Activated T-cell treated with anti-CD3 and anti-CD28 coated beads, Interleukin-2, amount 50 U/mL, for 4 hours (primary cell): Measurements from ENCODE around the gene LRRC75A. TPM values are rescaled to one million over a fixed set of nuclear protein-coding genes. Genes with fewer than 3 reads are reported as not detected.

ENCODE experiments used
- ATAC-seq, 2 donors: fragments of 200-7000 bp; cut with Tn5 transposase; one replicate each; pipeline ENCODE4 v1.10.0; 2021
- DNase-seq: peaks from one replicate; pipeline ENCODE4 v3.0.0-alpha.2; 2020
- H3K27me3 Mint-ChIP-seq: one replicate; pipeline ENCODE4 v1.8.0; 2021; ENCODE audit warnings: low read depth, mixed read lengths
- H3K36me3 Mint-ChIP-seq: one replicate; pipeline ENCODE4 v1.8.0; 2022; ENCODE audit warnings: mixed read lengths; ENCODE audit not compliant: insufficient read depth
- H3K4me1 Mint-ChIP-seq: one replicate; pipeline ENCODE4 v1.8.0; 2021; ENCODE audit warnings: low read depth, mixed read lengths
- H3K4me3 Mint-ChIP-seq: one replicate; pipeline ENCODE4 v1.8.0; 2021; ENCODE audit warnings: mild to moderate bottlenecking, moderate library complexity, mixed read lengths
- H3K9me3 Mint-ChIP-seq: one replicate; pipeline ENCODE4 v1.8.0; 2021; ENCODE audit warnings: mixed read lengths
- total RNA-seq, 3 donors: library from RNA; stranded (reverse); gene quantifications; one replicate each; pipeline ENCODE4 v1.2.1, GENCODE V29; 2021

Gene LRRC75A
- total RNA-seq, 3 donors from 2014 or later, result 0.84 to 0.96 (median 0.87) TPM

DNA sequence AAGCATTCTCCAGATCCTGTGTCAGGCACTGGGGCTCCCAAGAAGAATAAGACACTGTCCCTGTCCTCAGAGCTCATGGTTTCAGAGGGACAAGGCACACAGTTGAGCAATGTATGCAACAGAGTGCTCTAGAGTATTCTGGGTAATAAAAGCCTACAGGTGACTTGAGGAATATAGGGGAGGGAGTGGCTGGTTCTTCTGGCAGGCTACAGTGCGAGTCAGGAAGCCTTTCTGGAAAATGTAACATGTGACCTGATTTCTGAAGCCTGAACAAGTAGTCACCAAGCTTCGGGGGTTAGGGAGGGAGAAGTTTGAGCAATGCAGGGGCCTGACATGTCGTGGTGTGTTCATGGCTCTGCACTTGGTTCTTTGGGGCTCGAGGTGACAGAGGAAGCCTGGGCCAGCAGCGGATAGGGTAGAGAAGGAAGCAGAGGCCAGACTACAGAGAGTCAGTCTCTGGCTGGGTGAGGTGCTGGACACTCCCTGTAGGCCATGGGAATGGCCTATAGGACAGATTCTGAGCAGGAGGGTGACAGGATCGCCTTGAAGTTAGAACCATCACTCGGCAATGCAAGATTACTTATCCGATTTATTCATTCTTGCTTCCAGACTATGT lies 16.0 kb upstream of the LRRC75A start:
- ATAC-seq, result no peak
- Mint-ChIP-seq H3K36me3 (no peaks in the 10 kb centered on the region), H3K4me1 (no peaks in the 10 kb centered on the region), H3K4me3 (no peak overlapping the region), H3K9me3 (no peaks in the 10 kb centered on the region), H3K27me3 (no peaks in the 10 kb centered on the region)
- DNase-seq, result no peak

DNA sequence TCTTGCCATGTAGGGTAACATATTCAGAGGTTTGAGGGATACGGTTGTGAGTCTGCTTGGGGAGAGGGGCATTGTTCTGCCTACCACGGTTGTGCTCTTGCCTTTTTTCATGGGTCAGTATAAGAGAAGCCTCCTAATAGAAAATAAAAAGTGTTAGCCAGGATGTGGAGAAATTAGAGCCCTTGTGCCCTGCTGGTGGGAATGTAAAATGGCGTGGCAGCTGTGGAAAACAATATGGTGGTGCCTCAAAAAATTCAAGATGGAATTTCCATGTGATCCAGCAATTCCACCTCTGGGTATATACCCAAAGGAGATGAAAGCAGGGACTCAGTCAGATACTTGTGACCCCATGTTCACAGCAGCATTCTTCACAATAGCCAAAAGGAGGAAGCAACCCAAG lies 14.2 kb upstream of the LRRC75A start:
- H3K36me3 Mint-ChIP-seq, result no peaks in the 10 kb centered on the region
- H3K4me3 Mint-ChIP-seq, result no peak overlapping the region
- H3K9me3 Mint-ChIP-seq, result no peaks in the 10 kb centered on the region
- no peaks in the 10 kb centered on the region for H3K27me3 Mint-ChIP-seq
- no peak for ATAC-seq
- DNase-seq, result no peak
- no peaks in the 10 kb centered on the region for H3K4me1 Mint-ChIP-seq

DNA sequence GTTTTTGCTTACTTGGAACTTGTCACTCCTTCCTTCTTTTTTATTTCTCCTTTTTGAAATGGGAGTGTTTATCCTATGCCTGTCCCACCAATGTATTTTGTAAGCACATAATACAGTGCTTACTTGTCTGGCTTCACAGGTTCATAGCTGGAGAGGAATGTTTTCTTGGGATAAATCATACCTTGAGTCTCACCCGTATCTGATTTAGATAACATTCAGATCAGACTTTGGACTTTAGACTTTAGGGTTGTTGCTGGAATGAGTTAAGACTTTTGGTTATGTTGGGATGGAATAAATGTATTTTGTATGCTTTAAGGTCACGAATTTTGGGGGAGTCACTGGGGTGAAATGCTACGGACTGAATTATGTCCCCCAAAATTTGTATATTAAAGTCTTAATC lies 13.0 kb upstream of the LRRC75A start:
- Mint-ChIP-seq H3K4me3 (no peak overlapping the region), H3K4me1 (no peaks in the 10 kb centered on the region), H3K9me3 (no peaks in the 10 kb centered on the region), H3K27me3 (no peaks in the 10 kb centered on the region), H3K36me3 (no peaks in the 10 kb centered on the region)
- ATAC-seq (no peak), DNase-seq (no peak)

DNA sequence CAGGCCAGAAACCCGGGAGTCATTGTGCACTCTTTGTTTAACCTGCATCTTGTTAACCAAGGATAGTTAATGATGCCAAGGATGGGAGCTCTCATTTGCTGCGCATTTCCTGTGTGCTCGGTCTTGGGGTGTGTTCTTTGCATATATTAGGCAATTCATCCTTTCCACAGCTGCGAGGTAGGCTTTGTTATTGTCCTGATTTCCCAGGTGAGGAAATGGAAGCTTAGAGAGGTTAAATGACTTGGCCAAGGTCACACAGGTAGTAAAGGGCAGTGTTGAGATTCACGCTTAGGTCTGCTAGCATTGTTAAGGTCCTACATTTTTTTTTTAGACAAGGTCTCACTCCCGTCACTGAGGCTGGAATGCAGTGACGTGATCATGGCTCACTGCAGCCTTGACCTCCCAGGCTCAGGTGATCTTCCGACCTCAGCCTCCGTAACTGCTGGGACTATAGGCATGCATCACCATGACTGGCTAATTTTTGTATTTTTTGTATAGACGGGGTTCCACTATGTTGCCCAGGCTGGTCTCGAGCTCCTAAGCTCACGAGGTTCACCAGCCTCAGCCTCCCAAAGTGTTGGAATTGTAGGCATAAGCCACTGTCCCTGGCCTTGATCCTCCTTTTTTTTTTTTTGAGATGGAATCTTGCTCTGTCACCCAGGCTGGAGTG lies 5.0 kb upstream of the LRRC75A start:
- peaks cover 2% of the 10 kb centered on the region for H3K27me3 Mint-ChIP-seq

DNA sequence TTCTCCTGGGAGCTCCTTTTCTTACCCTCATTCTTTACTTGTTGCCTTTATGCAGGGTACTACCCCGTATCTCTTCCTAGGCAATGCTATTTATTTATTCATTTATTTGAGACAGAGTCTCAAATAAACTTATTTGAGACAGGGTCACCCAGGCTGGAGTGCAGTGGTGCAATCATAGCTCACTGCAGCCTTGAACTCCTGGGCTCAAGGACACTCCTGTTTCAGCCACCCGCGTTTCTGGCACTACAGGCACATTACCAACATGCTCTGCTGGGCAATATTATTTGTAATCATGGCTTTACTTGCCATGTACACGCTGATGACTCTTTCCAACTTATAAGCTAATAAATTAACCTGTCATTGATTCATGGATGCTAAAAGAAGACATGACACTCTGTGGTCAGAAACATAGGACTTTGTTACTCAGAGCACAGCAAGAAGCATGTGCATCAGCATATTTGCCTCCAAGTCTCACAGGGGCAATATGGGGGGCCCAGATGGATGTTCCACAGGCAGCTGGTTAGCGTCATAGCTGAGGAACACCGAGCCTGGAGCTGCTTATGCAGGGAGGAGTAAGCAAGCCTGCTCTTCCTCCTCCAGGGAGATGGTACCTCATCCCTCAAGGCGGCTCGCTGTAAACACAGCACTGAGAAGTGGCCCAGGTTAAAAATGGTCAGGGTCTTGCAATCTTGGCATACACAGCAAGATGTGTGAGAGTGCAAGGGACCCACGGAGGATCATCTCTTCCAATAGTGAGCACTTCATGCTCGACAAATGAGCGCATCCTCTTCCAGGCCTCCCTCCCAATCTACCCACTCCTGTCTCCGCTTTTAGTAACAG lies 4.2 kb upstream of the LRRC75A start:
- H3K36me3 Mint-ChIP-seq, result no peaks in the 10 kb centered on the region
- H3K4me1 Mint-ChIP-seq, result peaks cover 3% of the 10 kb centered on the region
- no peak for DNase-seq
- peaks cover 2% of the 10 kb centered on the region for H3K27me3 Mint-ChIP-seq
- no peak for ATAC-seq
- H3K4me3 Mint-ChIP-seq, result no peak overlapping the region
- H3K9me3 Mint-ChIP-seq, result no peaks in the 10 kb centered on the region

More for the DNA sequence above, 5.0 kb upstream of the LRRC75A start:
- H3K4me3 Mint-ChIP-seq, result no peak overlapping the region
- no peak for DNase-seq
- no peak for ATAC-seq
- no peaks in the 10 kb centered on the region for H3K36me3 Mint-ChIP-seq
- no peaks in the 10 kb centered on the region for H3K9me3 Mint-ChIP-seq
- H3K4me1 Mint-ChIP-seq, result peaks cover 3% of the 10 kb centered on the region

DNA sequence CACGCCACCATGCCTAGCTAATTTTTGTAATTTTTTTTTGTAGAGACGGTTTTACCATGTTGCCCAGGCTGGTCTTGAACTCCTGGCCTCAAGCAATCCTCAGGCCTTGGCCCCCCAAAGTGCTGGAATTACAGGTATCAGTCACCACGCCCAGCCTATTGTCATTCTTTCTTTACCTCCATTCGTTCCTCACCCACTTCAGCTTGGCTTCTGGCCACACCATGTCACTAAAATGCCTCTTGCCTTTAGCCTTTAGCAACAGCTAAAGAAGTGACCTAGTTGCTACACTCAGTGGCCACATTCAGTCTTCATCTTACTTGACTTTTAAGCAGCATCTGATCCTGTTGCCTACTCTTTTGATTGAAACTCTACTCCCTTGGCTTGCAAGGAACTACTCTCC lies 3.6 kb upstream of the LRRC75A start:
- ATAC-seq, result no peak
- Mint-ChIP-seq H3K4me1 (peaks cover 8% of the 10 kb centered on the region), H3K4me3 (no peak overlapping the region)

DNA sequence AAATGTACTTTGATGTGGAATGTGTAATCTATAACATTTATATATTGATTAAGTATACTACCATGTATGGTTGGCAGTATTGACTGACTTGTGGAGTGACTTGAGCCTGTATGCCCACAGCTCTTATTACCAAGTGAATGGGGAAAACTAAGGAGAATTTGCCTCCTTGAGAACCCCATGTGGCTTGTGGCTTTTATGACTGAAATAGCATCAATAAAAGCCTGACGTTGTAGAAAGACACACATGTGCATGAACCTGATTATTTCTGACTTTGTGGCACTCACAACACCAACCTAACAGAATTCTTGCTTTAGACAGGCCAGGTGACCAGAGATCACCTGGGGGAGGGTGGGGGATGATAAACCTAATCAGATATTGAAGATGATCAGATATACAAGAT lies 2.1 kb upstream of the LRRC75A start:
- Mint-ChIP-seq H3K4me3 (no peak overlapping the region), H3K4me1 (peaks cover 10% of the 10 kb centered on the region), H3K9me3 (no peaks in the 10 kb centered on the region), H3K36me3 (no peaks in the 10 kb centered on the region), H3K27me3 (peaks cover 2% of the 10 kb centered on the region)
- ATAC-seq (no peak), DNase-seq (no peak)

More for the DNA sequence above, 3.6 kb upstream of the LRRC75A start:
- Mint-ChIP-seq H3K36me3 (no peaks in the 10 kb centered on the region), H3K9me3 (no peaks in the 10 kb centered on the region), H3K27me3 (peaks cover 2% of the 10 kb centered on the region)
- no peak for DNase-seq

DNA sequence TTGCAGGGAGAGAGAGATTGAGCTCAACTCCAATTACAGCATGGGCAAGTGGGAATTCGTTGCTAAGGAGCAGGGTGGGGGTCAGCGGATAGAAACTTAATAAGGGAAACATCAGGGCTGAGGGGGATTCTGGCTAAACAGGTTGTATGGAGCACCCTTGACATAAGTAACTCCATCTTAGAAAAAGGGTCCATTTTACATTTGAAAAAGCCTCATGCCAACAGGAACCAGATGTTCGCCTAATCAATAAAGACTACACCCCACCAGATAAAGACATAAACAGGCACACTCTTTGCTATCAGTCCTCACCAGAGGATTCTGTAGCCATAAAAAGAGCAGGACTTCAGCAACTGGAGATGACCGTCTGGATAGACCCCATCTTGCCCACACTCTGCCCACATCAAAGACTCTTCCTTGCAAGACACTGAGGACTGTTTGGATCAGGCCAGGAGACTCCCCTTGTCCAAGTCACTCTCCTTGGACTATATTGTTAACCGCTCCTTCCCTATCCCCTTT lies 1.6 kb upstream of the LRRC75A start:
- ATAC-seq (no peak), DNase-seq (no peak)
- Mint-ChIP-seq H3K9me3 (no peaks in the 10 kb centered on the region), H3K4me1 (peaks cover 10% of the 10 kb centered on the region), H3K36me3 (no peaks in the 10 kb centered on the region), H3K4me3 (no peak overlapping the region), H3K27me3 (peaks cover 2% of the 10 kb centered on the region)

DNA sequence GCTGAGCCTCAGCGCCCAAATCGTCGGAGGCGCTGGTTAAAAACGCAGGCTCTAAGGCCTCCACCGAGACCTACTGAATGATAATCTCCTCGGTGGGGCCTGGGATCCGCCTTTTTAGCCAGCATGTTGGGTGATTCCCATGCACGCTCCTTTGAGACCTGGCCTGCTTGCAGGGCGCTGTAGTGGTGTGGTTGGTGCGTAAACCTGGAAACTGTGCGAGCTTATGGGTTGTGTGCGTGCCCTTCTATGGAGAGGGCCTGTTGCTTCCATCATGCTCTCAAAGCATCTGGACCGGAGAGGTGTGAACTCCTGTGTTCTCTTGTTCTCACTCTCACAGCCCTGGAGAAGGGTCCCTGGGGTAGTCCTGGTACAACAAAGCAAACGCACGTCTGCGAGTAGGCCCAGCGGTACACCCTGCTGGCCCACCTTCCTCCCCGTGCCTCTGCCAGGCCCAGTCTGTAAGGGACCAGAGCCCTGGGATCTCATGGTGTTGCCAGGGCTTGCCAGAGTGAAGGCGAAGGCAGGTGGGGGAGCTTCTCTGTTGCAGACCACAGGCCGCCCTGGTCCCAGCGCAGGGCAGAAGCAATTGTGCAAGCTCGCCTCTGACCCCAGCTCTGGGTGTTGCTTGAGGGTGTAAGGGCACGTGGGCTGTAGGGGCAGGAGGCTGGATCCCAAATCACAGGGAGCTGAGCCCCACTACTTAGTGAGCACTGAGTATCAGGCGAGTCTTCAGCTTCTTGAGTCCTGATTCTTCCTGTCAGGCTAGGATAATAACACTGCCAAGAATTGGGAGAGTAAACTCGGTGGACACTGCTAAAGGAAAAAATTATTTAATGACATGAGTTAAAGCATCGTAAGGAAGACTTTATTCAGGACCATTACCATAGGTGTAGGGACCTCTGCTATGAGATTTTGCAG lies 879 bp upstream of the LRRC75A start:
- no peaks in the 10 kb centered on the region for H3K9me3 Mint-ChIP-seq

DNA sequence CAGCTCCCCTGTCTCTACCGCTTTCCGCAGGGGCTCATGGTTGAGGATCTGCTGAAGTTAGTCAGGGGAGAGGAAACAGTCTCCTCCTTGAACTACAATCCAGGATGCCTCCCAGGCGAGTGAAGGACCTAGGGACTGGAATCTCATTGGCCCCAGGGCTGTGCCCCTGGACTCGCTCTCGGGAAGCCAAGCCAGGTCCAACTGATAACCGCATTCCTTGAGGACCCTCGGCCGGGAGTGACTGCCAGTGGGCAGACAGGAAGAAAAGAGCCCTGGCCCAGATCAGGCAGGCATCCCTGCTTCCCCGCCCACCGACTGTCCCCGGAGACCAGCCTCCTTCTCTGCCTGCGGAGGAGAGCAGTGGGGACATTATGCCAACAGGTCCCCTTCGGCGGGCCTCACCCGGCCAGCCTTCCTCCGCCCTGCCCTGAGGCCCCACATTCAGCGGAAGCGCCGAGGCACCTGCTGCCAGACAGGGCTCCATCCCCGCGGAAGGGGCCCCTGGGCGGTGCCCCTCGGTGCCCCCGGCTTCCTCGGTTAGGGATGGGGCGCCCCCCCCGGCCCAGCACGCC lies 776 bp downstream of the LRRC75A start:
- ATAC-seq, result peak; percentile 41 to 42
- no peak for DNase-seq
- H3K4me3 Mint-ChIP-seq, result peak overlapping the region; percentile 70
- peaks cover 10% of the 10 kb centered on the region for H3K4me1 Mint-ChIP-seq
- H3K27me3 Mint-ChIP-seq, result no peaks in the 10 kb centered on the region
- H3K9me3 Mint-ChIP-seq, result no peaks in the 10 kb centered on the region
- H3K36me3 Mint-ChIP-seq, result no peaks in the 10 kb centered on the region

More for the DNA sequence above, 879 bp upstream of the LRRC75A start:
- peaks cover 2% of the 10 kb centered on the region for H3K27me3 Mint-ChIP-seq
- DNase-seq (no peak), ATAC-seq (no peak)
- H3K4me1 Mint-ChIP-seq, result peaks cover 10% of the 10 kb centered on the region
- no peaks in the 10 kb centered on the region for H3K36me3 Mint-ChIP-seq
- peak overlapping the region; percentile 79 for H3K4me3 Mint-ChIP-seq

DNA sequence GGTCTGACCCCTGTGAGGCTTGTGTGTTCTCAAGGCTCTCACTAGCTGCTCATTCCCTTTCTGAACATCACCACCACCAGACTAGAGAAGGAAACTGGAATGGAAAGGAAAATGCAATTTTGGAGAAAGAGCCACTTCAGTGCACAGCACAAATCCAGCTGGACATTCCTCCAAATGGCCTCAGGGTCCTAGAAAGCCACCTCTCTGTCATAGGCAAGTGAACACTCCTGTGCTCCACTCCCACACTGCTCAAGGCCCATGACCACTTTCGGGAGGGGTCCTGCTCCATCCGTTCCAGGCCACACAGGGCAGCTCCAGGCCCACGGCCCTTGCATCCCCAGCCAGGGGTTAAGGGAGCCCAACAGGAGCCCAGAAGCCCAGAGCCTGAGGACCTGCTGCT lies 2.6 kb downstream of the LRRC75A start:
- Mint-ChIP-seq H3K4me1 (peaks cover 10% of the 10 kb centered on the region), H3K36me3 (no peaks in the 10 kb centered on the region), H3K4me3 (no peak overlapping the region), H3K9me3 (no peaks in the 10 kb centered on the region), H3K27me3 (no peaks in the 10 kb centered on the region)
- no peak for ATAC-seq
- no peak for DNase-seq

DNA sequence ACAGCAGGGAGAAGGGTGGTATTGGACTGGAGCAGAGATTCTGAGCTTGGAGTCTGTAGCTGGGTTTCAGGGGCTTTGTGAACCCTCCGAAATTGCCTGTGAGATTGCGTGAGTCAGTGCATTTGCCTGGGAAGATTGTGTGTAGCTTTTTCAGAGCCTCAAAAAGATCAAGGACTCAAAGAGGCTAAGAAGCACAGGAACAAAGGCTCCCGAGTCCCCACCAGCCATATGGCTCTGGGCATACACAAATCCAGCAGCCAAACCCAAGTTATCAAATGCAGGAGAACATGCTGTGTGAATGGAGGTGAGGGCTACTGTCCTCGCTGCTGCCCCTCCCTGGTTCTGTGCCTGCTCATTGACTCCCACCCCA lies 3.0 kb downstream of the LRRC75A start:
- Mint-ChIP-seq H3K4me3 (no peak overlapping the region), H3K9me3 (no peaks in the 10 kb centered on the region), H3K27me3 (no peaks in the 10 kb centered on the region), H3K36me3 (no peaks in the 10 kb centered on the region), H3K4me1 (peaks cover 10% of the 10 kb centered on the region)
- ATAC-seq, result no peak
- DNase-seq, result no peak

DNA sequence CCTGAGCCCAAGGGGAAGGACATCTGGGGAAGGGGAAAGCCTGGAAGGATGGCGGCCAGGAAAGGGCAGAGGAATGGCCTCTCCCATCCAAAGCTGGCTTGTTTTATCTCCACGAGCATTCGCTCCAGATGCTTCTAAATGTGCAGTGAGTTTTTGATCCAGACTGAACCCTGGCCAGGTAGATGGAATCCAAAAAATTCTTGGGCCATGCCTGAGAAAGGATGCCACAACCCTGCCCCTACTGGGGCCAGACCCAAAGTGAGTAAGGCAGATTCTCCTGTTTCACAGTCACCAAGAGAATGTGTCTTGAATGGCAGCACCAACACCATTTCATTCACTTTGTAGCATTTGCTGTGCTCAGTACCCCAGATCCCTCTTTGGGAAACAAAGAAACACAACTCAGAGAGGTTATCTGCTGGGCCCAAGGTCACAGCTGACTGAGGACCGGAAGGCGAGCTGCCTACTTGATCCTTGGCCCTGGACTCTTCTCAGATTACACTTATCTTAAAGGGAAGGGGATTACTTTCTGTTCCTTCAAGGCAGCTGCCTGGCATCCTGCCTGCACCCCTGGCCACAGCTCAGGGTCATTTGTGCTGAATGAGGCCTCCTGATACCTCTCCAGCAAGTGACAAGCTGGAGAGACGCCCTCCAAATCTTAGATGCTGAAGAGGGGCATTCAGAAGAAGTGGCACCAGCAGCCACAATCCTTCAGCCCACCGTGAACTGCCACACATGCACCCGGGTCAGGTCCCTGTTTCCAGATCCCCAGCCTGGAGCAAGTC lies 3.6 kb downstream of the LRRC75A start:
- Mint-ChIP-seq H3K27me3 (no peaks in the 10 kb centered on the region), H3K4me1 (peaks cover 10% of the 10 kb centered on the region), H3K9me3 (no peaks in the 10 kb centered on the region), H3K36me3 (no peaks in the 10 kb centered on the region), H3K4me3 (no peak overlapping the region)
- ATAC-seq, result no peak
- no peak for DNase-seq
